H1 (cell line): ENCODE results near the gene TRAF3IP1. TPM values are rescaled to one million over a fixed set of nuclear protein-coding genes. Genes with fewer than 3 reads are reported as not detected.

Source experiments
- CTCF ChIA-PET: fragments of 300-600 bp; sonication (Branson Sonifier 250); formaldehyde crosslinking; loops from one replicate; lab custom pipeline; 2021; ENCODE audit not compliant: partially characterized antibody; lab: Charles Lee
- POLR2A ChIA-PET: fragments of 300-600 bp; sonication (Branson Sonifier 250); formaldehyde crosslinking; loops from one replicate; lab custom pipeline; 2021; ENCODE audit warnings: inconsistent platforms; ENCODE audit not compliant: partially characterized antibody; lab: Charles Lee
- DNase-seq, 2 experiments: peaks; one replicate each; pipeline versions ENCODE4 v3.0.0 to v3.0.0-alpha.2; 2010 to 2022; ENCODE audit warnings: low spot score in 2 of 2, low read depth in 1 of 2, mixed read lengths in 1 of 2
- FAIRE-seq: peaks from 2 replicates; lab custom pipeline; 2011; peaks lifted over from hg19 to GRCh38; lab: Jason Lieb, UNC
- H2AFZ ChIP-seq: 2 replicates; pipeline ENCODE4 v1.8.1; 2012; ENCODE audit warnings: low read length, inconsistent platforms
- H2AK5ac ChIP-seq: 2 replicates; pipeline ENCODE4 v1.6.1; 2013; ENCODE audit warnings: low read depth, low read length
- H2BK120ac ChIP-seq: replicated peaks from 2 replicates; pipeline ENCODE3; 2013; ENCODE audit warnings: low read depth, low read length, inconsistent platforms
- H2BK12ac ChIP-seq: 2 replicates; pipeline ENCODE4 v1.6.1; 2013; ENCODE audit warnings: low read depth, low read length
- H2BK15ac ChIP-seq: 2 replicates; pipeline ENCODE4 v1.6.1; 2013; ENCODE audit warnings: low read length
- H2BK20ac ChIP-seq: 2 replicates; pipeline ENCODE4 v1.6.1; 2013; ENCODE audit warnings: low read length
- H2BK5ac ChIP-seq: 2 replicates; pipeline ENCODE4 v1.6.1; 2013; ENCODE audit warnings: low read depth, low read length
- H3K14ac ChIP-seq: 2 replicates; pipeline ENCODE4 v1.6.1; 2013; ENCODE audit warnings: inconsistent platforms; ENCODE audit not compliant: insufficient read length
- H3K18ac ChIP-seq: 2 replicates; pipeline ENCODE4 v1.6.1; 2013; ENCODE audit warnings: low read length; ENCODE audit errors: extremely low read depth
- H3K23ac ChIP-seq: 2 replicates; pipeline ENCODE4 v1.6.1; 2013; ENCODE audit warnings: inconsistent platforms; ENCODE audit not compliant: insufficient read length
- H3K23me2 ChIP-seq: 2 replicates; pipeline ENCODE4 v1.6.1; 2013; ENCODE audit warnings: low read depth, low read length
- H3K27ac ChIP-seq: 2 replicates; pipeline ENCODE4 v1.6.1; 2011; ENCODE audit warnings: low read depth, low read length, inconsistent platforms
- H3K27me3 ChIP-seq, 4 experiments: replicated peaks in 1 of 4; 1 replicate in 1 of 4; 2 replicates in 3 of 4; pipeline versions ENCODE4 v1.6.1 to v1.8.1; 2011 to 2013; ENCODE audit warnings: low read length in 3 of 4, mild to moderate bottlenecking in 3 of 4, inconsistent platforms in 2 of 4, mixed read lengths in 2 of 4, moderate library complexity in 1 of 4; ENCODE audit not compliant: control insufficient read depth in 3 of 4, insufficient read depth in 3 of 4; ENCODE audit errors: extremely low read depth in 1 of 4
- H3K36me3 ChIP-seq, 4 experiments: 2 replicates each; pipeline versions ENCODE4 v1.6.1 to v1.8.1; 2011 to 2013; ENCODE audit warnings: mild to moderate bottlenecking in 4 of 4, low read length in 3 of 4, moderate library complexity in 2 of 4, control low read depth in 1 of 4, inconsistent platforms in 1 of 4; ENCODE audit not compliant: insufficient read depth in 4 of 4, control insufficient read depth in 2 of 4
- H3K4ac ChIP-seq: replicated peaks from 2 replicates; pipeline ENCODE3; 2013; ENCODE audit warnings: low read length, low read depth, mixed read lengths, inconsistent platforms; ENCODE audit not compliant: insufficient read length
- H3K4me1 ChIP-seq, 4 experiments: replicated peaks in 1 of 4; 1 replicate in 1 of 4; 2 replicates in 3 of 4; pipeline versions ENCODE4 v1.6.1 to v1.8.1; 2011 to 2013; ENCODE audit warnings: low read length in 3 of 4, inconsistent platforms in 2 of 4, mixed read lengths in 1 of 4; ENCODE audit not compliant: insufficient read depth in 4 of 4, control insufficient read depth in 3 of 4
- H3K4me2 ChIP-seq, 2 experiments: 2 replicates each; pipeline versions ENCODE4 v1.6.1 to v1.8.1; 2011 to 2013; ENCODE audit warnings: low read depth in 2 of 2, low read length in 2 of 2, control low read depth in 1 of 2, inconsistent platforms in 1 of 2, mild to moderate bottlenecking in 1 of 2; ENCODE audit not compliant: insufficient read depth in 1 of 2
- H3K4me3 ChIP-seq, 4 experiments: fragments of 200-600, 300-600 bp in 1 of 4; sonication (generic), shearing (Covaris generic), sonication (Bioruptor Twin) in 1 of 4; 2 replicates each; pipeline versions ENCODE4 v1.5.1 to v1.8.1; 2011 to 2016; ENCODE audit warnings: low read length in 4 of 4, low read depth in 3 of 4, control low read depth in 2 of 4, inconsistent platforms in 2 of 4, mild to moderate bottlenecking in 2 of 4, mixed read lengths in 1 of 4, moderate library complexity in 1 of 4; ENCODE audit not compliant: insufficient read depth in 2 of 4; ENCODE audit errors: extremely low read depth in 1 of 4
- H3K56ac ChIP-seq: replicated peaks from 2 replicates; pipeline ENCODE3; 2013; ENCODE audit warnings: low read depth, mild to moderate bottlenecking, mixed read lengths, low read length, inconsistent platforms; ENCODE audit not compliant: insufficient read length
- H3K79me1 ChIP-seq: 2 replicates; pipeline ENCODE4 v1.6.1; 2013; ENCODE audit warnings: low read depth, low read length, control low read depth
- H3K79me2 ChIP-seq, 2 experiments: 2 replicates each; pipeline versions ENCODE4 v1.6.1 to v1.8.1; 2012 to 2013; ENCODE audit warnings: low read length in 2 of 2, mild to moderate bottlenecking in 2 of 2, inconsistent platforms in 1 of 2; ENCODE audit not compliant: insufficient read depth in 2 of 2, control insufficient read depth in 1 of 2
- H3K9ac ChIP-seq, 4 experiments: replicated peaks in 1 of 4; 1 replicate in 1 of 4; 2 replicates in 3 of 4; pipeline versions ENCODE4 v1.6.1 to v1.8.1; 2011 to 2013; ENCODE audit warnings: low read depth in 3 of 4, low read length in 3 of 4, control low read depth in 2 of 4, mild to moderate bottlenecking in 2 of 4, moderate library complexity in 2 of 4, inconsistent platforms in 1 of 4; ENCODE audit errors: extremely low read depth in 1 of 4
- H3K9me3 ChIP-seq, 2 experiments: 2 replicates each; pipeline versions ENCODE4 v1.6.1 to v1.8.1; 2012 to 2013; ENCODE audit warnings: mild to moderate bottlenecking in 2 of 2, moderate library complexity in 2 of 2, control low read depth in 1 of 2, inconsistent platforms in 1 of 2, low read depth in 1 of 2, low read length in 1 of 2, mixed read lengths in 1 of 2; ENCODE audit not compliant: insufficient read depth in 2 of 2
- H4K20me1 ChIP-seq, 2 experiments: replicated peaks in 1 of 2; 2 replicates each; pipeline versions ENCODE3 to v1.8.1; 2011 to 2013; ENCODE audit warnings: inconsistent platforms in 2 of 2, low read length in 2 of 2, mild to moderate bottlenecking in 1 of 2; ENCODE audit not compliant: insufficient read depth in 2 of 2, control insufficient read depth in 1 of 2
- H4K5ac ChIP-seq: 2 replicates; pipeline ENCODE4 v1.6.1; 2013; ENCODE audit warnings: low read length, low read depth, mixed read lengths, inconsistent platforms; ENCODE audit not compliant: insufficient read length
- H4K8ac ChIP-seq: 2 replicates; pipeline ENCODE4 v1.8.0; 2013; ENCODE audit warnings: mild to moderate bottlenecking, moderate library complexity, low read length, inconsistent platforms; ENCODE audit not compliant: insufficient read depth; ENCODE audit errors: extremely low read depth
- H4K91ac ChIP-seq: replicated peaks from 2 replicates; pipeline ENCODE3; 2013; ENCODE audit warnings: low read length, mixed read lengths, inconsistent platforms; ENCODE audit not compliant: insufficient read length
- ATF3 ChIP-seq: IDR thresholded peaks from 2 replicates; pipeline ENCODE4 v1.6.1; 2011; ENCODE audit warnings: low read depth, mild to moderate bottlenecking, low read length; ENCODE audit not compliant: insufficient read depth
- EZH2 ChIP-seq: fragments of 200-600 bp; sonication (generic); IDR thresholded peaks from 2 replicates; pipeline ENCODE4 v1.7.1; 2012; ENCODE audit warnings: low read depth, mild to moderate bottlenecking, moderate library complexity, low read length, inconsistent platforms; ENCODE audit not compliant: severe bottlenecking
- NANOG ChIP-seq: IDR thresholded peaks from 2 replicates; pipeline ENCODE4 v1.6.1; 2011; ENCODE audit warnings: low read length, low read depth, mild to moderate bottlenecking, inconsistent platforms; ENCODE audit not compliant: insufficient read depth, poor library complexity, severe bottlenecking
- NRF1 ChIP-seq: IDR thresholded peaks from 2 replicates; pipeline ENCODE4 v1.6.1; 2011; ENCODE audit warnings: mild to moderate bottlenecking, low read depth, low read length, improper control_type of control experiment
- POU5F1 ChIP-seq: IDR thresholded peaks from 2 replicates; pipeline ENCODE4 v1.6.1; 2011; ENCODE audit warnings: low read depth, mild to moderate bottlenecking, low read length, moderate library complexity
- SIN3A ChIP-seq, 2 experiments: IDR thresholded peaks in 1 of 2; conservative IDR thresholded peaks in 1 of 2; 2 replicates each; pipeline ENCODE4 v1.6.1; 2011 to 2012; ENCODE audit warnings: low read length in 2 of 2, improper control_type of control experiment in 1 of 2, low read depth in 1 of 2, mild to moderate bottlenecking in 1 of 2
- WGBS, 2 experiments: shearing (Covaris generic) in 1 of 2; methylation state at CpG; one replicate each; pipeline versions ENCODE4 v1.1.6 to v1.1.7; 2013 to 2015; ENCODE audit warnings: low lambda C conversion rate in 2 of 2, mixed read lengths in 2 of 2, inconsistent platforms in 1 of 2, low coverage in 1 of 2, missing lambda C conversion rate in 1 of 2; ENCODE audit not compliant: insufficient replicate concordance in 2 of 2, insufficient coverage in 1 of 2, insufficient read length in 1 of 2; ENCODE audit errors: extremely low coverage in 1 of 2, missing lambda C conversion rate in 1 of 2; 5-methylcytosine and 5-hydroxymethylcytosine counted together
- polyA plus RNA-seq, 7 experiments: library from polyadenylated mRNA; depleted of rRNA in 3 of 7; stranded (reverse) in 5 of 7; unstranded in 2 of 7; fragments of >200 nt in 5 of 7; fragments of 200-250 nt in 2 of 7; gene quantifications; 1 replicate in 5 of 7; 2 replicates in 1 of 7; 4 replicates in 1 of 7; pipeline versions ENCODE4 v1.2.1 to v1.2.3, GENCODE V29; 2011 to 2013; ENCODE audit warnings: missing spikeins in 2 of 7, mixed read lengths in 2 of 7
- total RNA-seq: library from RNA; stranded (reverse); fragmentation: NEBNext Ultra II Directional; extraction: Animal tissue kit (Norgen Biotek cat#: 25700); gene quantifications from 2 replicates; pipeline ENCODE4 v1.2.1, GENCODE V29; 2021
- TF ChIP-seq, protein P1 (sequence below): IDR thresholded peaks from 2 replicates; pipeline ENCODE4 v1.6.1; 2012; ENCODE audit warnings: low read length, inconsistent platforms

TRAF3IP1 gene
- total and polyA plus RNA-seq, 2 of the 8 experiments (the other 6 are each of a cell fraction or from before 2014, with no cell fraction given), result 2.3 to 17.5 TPM

DNA sequence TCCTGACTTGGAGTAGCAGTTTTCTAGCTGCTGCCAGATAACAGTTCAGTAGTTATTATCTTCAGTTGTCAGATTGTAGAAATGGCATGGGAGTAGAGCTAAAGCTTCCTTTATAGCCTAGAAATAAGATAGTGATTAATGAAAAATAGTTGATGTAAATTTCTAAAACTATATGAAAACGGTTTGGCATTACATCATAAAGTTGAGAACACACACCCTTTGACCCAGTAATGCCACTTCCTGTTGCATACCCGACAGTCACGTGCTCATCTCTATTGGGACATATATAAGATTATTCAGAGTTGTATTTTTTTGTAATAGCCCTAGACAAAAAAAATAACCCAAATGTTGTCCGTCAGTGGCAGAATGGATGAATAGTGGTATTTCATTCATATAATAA, 67.0 kb downstream of the TRAF3IP1 start:
- Histone ChIP-seq H4K91ac (no peak overlapping the region), H3K79me1 (no peaks in the 10 kb centered on the region), H3K36me3 (peaks cover 0 to 2% (median 0%) of the 10 kb centered on the region in 4 experiments; a peak in 1 of 8 replicates), H2BK15ac (no peak overlapping the region), H2AK5ac (no peak overlapping the region), H3K4me2 (no peak overlapping the region), H3K9ac (no peak overlapping the region), H3K23ac (no peak overlapping the region), H3K4me3 (no peak overlapping the region), H3K14ac (no peak overlapping the region), H3K18ac (no peak overlapping the region), H4K5ac (no peak overlapping the region), H3K27ac (no peak overlapping the region), H3K4ac (no peak overlapping the region), H2BK5ac (no peak overlapping the region), H3K23me2 (no peaks in the 10 kb centered on the region), H2BK120ac (no peak overlapping the region), H3K9me3 (no peaks in the 10 kb centered on the region), H3K79me2 (no peaks in the 10 kb centered on the region), H3K27me3 (no peaks in the 10 kb centered on the region), H4K20me1 (no peaks in the 10 kb centered on the region), H3K4me1 (no peaks in the 10 kb centered on the region), H2AFZ (no peak overlapping the region), H2BK12ac (no peak overlapping the region), H4K8ac (no peak overlapping the region), H2BK20ac (no peak overlapping the region), H3K56ac (no peak overlapping the region)
- DNase-seq (no peak), FAIRE-seq (no peak)
- ChIA-PET CTCF (interaction anchor here (1.7 to 1.9 kb wide), 2 partner anchors 16 to 18 kb away, joined by 5 to 6 read pairs; no protein-coding TSS in a partner anchor), POLR2A (no interaction called here)
- no peak for TF ChIP-seq POU5F1
- TF ChIP-seq NANOG, result no peak
- TF ChIP-seq EZH2, result no peak
- no peak for TF ChIP-seq SIN3A (conservative IDR thresholded peaks at IDR 0.05 in 1 of 2, IDR thresholded peaks at IDR 0.05 in 1 of 2; ENCODE audit: low read depth in 1 of 2, low read length in 2 of 2)
- TF ChIP-seq NRF1, result no peak
- TF ChIP-seq, protein P1, sequence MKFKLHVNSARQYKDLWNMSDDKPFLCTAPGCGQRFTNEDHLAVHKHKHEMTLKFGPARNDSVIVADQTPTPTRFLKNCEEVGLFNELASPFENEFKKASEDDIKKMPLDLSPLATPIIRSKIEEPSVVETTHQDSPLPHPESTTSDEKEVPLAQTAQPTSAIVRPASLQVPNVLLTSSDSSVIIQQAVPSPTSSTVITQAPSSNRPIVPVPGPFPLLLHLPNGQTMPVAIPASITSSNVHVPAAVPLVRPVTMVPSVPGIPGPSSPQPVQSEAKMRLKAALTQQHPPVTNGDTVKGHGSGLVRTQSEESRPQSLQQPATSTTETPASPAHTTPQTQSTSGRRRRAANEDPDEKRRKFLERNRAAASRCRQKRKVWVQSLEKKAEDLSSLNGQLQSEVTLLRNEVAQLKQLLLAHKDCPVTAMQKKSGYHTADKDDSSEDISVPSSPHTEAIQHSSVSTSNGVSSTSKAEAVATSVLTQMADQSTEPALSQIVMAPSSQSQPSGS, result no peak
- TF ChIP-seq ATF3, result no peak
- 80% methylated on average over 4 of the region's 4 CpGs; no CpG with 5 or more reads in 1 of the 2 experiments for WGBS, 2 experiments
